Amygdala (tissue), 56 donors: Measurements from ENCODE around the gene MAP3K21.

Source experiments
- DNase-seq, 56 donors: peaks; one replicate each; lab custom pipeline; 2025; lab: John Stamatoyannopoulos, UW

MAP3K21 gene

DNA sequence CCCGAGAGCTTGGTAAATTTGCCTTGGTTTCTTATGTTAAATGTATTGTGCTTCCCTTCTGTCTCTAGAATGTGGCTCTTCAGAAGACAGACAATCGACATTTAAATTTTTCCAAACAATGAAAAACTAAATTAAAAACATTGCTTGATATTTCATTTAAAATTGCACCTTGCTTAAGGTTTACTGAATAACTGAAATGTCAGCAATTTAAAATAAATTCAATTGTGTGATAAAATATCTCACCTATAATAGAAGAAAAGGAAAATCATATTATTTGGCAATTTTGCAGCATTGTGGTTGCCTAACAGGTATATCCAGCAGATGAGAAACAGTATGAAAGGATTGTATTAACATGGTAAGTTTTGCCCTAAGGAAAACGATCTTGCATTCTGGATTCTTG is 56.5 kb downstream of the MAP3K21 start:
- no peak for DNase-seq

DNA sequence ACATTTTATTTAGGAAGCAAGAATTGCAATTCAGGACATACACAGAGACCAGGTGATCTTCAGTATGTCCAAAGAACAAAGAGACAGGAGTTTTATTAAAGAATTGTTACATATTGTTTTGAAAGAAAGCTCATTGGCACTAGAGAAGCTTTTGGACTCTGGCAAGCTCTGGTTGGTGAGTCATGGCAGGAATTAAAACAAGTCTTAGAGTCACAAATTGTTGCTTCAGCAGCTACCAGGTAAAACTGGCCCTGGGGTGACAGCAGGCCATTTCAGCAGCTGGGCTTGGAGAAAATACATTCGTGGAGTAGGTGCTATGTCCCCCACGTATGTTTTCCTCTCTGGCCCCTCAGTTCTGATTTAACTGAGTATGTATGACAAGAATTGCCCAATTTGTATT is 58.8 kb downstream of the MAP3K21 start:
- no peak for DNase-seq

DNA sequence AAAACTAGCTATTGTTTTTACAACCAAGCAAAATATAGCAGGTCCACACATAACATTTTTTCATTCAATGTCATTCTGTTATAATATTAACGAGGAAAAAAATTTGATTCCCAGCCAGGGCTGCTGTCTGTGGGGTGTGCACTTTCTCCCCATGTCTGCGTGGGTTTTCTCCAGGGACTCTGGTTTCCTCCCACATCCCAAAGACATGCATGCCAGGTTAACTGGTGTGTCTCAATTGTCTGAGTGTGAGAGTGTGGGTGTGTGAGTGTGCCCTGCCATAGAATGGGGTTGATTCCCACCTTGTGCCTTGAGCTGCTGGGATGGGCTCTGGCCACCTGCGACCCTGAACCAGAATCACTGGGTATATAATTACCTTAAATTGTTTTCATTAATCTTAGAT is 60.1 kb downstream of the MAP3K21 start:
- DNase-seq, result no peak

DNA sequence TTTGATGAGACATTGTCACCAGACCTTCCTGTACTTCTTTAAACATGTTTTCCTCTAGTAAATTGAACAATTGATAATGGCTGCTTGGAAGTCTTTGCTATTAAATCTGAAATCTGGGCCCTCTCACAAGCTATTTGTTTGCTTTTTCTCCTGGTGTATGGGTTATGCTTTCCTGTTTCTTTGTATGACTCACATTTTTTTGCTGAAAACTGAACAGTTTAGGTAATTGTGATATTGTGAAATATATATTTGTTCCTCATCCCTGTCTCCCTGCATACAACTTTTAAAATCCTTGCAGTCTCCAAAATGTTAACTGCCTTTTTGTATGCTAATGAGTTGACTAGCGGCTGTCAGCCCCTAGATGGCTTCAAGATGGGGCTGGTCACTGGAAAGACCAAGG is 61.6 kb downstream of the MAP3K21 start:
- no peak for DNase-seq

DNA sequence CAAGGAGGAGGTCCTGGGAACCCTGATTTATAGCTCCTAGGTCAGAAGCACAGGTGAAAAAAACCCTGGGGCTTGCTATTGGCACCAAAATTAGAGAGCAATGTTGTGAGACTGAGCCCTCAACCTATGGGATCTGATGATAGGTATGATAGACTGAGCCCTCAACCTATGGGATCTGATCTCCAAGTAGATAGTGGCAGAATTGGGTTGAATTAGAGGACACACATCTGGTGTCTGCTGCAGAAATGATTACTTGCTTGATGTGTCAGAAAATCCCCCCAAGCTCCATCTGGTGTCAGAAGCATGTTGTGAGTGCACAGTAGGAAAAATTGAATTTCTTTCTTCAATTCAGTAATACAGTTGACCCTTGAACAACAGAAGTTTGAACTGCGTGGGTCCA is 62.4 kb downstream of the MAP3K21 start:
- no peak for DNase-seq

DNA sequence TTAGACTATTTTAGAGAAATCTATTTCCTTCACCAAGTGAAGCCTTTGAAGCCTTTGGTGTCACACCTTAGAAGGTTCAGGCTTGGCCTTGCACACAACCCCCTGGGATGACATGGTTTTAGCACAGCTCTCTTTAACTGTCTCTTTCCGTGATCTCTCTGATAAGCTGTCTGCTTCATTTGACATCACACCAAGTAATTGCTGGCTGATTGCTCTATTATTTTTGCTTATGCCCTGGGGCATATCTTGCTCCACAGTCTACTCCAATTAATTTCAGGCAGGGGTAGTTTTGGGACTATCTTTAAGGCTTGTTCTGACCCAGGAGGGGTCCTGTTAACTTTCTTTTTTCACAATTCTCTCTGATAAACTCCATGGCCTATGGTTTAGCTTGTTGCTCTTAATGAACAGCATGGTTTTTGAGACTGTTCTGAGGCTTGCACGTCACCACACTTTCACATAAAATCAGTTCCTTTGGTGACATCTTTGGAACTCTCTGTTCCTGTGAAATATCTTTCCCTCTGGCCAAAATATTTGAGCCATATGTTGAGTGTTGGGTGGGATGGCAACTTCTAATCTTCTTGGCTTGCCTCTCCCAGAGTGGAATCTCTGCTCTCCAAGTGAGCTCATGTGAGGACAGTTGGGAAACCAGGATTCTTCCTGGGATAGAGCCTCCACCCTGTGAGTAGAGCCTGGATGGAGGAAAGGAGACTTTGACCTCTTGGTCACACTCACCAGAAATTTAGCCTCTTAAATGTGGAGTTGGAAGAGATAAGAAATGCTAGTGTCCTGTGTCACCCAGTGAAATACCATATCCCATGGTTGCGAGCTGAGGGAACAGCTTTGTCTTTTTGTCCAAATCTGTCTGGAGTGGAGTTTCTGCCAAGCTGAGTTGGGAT is 63.6 kb downstream of the MAP3K21 start:
- DNase-seq, result no peak

DNA sequence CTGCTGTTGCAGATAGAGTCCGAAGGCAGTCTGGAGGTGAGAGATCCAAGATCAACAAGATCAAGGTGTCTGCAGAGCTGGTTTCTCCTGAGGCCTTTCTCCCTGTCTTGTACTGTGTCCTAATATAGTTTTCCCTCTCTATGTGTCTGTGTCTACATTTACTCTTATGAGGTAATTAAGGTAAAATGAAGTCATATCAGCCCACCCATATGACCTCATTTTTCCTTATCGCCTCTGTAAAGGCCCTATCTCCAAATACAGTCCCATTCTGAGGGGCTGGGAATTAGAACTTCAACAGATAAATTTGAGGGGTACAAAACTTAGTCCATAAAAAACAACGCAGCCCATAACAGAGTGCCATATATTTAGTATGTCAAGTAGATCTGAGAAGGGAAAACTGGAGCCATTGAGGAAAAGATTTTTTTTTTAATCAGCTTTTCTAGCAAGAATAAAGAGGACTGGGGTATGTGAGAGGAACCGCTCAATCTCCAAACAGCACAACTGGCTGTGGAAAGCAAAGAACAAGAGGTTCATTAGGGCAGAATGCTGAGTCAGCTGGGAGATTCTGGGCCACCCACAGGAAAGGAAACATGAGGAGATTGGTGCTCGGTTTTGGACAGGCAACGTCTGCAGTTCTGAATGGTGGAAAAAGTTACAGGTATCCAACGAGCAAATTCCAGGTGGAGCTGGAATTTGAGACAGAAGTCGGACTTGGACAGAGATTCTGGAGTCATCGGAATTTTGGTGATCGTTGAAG is 65.7 kb downstream of the MAP3K21 start:
- DNase-seq, result no peak

DNA sequence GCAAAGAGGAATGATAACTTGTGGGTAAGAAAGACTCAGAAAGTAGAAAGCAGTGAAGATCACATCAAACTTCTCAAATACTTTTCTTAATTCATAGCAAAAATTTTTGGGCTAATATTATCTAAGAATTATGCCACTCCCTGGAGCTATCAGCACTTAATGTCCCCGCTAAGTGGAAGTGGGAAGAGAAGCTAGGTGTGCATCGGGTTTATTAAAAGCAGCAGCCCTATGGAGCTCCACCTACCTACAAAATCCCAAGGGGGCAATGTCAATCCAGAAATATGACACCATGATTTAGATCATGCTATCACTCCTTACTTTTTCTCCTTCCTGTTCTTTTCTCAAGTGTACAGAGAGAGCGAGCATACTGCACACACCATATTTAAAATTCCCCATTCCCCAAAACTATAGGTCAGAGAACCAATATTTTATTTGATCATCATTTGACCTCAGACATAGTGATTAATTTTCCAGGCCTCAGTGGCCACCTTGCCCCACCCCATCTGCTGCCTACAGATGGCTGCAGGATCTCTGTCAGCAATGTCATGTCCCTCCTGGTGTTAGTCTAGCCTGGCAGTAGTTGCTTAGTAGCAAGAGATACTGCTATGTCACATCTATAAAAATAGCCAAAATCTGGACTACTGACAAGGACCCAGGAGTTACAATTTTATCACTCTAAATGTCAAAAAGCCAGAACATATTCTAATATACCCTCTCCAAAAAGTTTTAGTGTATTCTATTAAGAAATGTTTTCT is 66.6 kb downstream of the MAP3K21 start:
- no peak for DNase-seq

DNA sequence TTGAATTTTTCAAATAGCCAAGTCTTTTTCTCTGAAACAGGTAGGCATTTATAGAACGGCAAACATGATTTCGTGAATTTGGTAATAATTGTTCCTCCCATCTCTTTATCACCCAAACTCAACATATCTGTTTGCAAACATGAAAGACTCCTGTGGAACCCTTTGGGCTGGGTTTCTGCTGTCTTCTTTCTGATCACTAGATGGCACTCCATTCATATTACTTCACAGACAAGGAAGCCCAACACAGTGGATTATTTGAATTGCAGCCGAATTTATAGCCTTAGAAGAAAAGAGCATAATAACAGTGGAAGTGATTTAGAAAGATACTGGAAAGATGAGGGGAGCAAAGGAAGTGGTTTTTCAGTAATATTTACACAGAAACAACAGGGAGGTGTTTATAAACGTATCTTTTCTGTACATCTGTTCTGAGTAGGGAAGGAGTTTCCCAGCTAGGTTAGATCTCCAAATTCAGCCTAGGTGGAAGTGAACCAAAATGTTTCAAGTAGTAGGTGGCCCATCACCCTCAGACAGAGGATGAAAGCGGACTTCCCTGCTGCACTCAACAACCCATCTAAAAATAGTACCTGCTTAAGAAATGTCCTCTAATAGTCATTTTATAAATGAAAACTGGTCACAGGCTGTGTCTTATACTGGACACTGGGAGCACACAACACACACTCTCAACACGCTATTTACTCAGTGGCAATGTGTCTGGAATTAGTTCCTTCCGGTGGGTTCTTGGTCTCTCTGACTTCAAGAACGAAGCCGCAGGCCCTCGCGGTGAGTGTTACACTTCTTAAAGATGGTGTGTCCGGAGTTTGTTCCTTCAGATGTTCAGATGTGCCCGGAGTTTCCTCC is 67.6 kb downstream of the MAP3K21 start:
- DNase-seq, result peak in 8 of 56 donors; percentile 1 to 69 (median 11)

DNA sequence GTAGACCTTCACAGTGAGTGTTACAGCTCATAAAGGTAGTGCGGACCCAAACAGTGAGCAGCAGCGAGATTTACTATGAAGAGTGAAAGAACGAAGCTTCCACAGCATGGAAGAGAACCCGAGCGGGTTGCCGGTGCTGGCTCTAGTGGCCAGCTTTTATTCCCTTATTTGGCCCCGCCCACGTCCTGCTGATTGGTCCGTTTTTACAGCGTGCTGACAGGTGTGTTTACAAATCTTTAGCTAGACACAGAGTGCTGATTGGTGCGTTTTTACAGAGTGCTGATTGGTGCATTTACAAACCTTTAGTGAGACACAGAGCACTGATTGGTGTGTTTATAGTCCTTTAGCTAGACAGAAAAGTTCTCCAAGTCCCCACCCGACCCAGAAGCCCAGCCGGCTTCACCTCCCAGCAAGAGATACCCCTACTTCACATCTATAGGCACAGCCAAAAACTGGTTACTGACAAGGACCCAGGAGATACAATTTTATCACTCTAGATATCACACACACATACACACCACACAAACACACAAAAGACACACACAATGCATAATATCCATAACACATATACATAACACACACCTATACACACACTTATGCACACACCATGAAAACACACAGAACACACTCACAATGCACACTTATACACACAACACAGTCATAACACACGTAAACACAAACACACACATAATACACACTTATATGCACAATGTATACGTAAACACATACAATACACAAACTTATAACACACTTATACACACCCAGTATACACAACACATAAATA is 68.5 kb downstream of the MAP3K21 start:
- DNase-seq, result no peak

DNA sequence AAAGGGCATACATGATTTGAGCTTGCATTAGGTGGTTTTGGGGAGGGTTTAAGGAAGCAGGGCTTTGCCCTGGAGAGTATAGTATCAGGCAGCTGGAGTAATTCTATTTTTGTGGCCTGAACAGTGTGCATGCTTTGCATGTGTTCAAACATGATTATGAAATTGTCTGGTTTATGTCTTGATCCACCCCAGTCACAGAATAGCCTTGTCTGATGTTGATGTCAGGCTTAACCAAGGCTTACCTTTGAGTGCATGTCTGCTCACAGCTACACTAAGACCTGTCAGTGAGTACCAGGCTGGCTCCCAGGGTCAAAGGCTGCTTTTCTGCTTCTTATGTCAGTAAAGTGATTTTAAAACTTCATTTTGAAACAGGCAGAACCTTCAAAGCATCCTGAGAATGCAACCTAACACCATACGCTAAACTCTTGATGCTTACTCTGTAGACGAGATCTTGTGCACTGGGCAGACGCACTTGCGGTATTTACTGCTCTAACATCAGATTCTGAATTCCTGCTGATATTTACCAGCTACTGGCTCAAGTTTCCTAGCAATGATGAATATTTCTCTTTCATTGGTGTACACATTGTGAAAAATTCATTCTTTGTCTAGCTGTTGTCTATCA is 78.9 kb downstream of the MAP3K21 start:
- no peak for DNase-seq

DNA sequence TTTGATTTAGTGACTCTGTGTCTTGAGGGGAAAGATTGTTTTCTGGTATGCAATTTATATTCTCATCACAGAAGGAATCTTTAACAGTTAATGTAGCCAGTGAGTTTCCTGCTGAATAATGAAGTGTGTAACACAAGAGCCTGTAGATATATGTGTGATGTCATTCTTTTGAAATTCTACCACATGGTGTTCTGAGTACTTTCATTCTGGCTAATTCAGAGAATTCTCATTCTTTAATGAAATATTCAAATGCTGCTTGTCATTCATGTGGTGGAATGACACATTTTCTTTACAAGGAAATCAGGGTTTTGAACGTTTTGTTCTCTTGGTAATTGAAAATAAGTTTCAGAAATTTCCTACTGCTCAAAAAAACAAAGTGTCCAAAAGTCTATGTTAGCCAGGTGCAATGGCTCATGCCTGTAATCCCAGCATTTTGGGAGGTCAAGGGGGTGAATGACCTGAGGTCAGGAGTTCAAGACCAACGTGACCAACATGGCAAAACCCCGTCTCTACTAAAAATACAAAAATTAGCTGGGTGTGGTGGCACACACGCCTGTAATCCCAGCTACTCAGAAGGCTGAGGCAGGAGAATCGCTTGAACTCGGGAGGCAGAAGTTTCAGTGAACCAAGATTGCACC is 79.6 kb downstream of the MAP3K21 start:
- no peak for DNase-seq

DNA sequence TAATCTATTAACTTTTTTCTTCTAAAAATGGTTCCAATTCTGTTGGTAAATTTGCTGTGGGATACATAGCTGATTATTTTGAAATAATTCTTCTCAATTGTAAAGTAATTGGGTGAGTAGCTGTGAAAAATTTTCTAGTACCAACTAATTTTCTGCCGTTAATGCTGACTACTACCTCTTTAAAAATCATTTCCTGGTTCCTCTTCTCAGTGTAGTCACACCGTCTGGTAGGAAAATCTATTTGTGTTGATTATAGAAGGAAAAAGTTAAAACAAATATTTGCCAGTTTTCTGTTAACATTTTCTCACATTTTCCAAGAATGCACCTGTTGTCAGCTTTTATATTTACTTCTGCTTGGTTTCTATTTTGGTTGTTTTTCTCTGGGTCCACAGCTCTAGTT is 82.0 kb downstream of the MAP3K21 start:
- DNase-seq, result no peak

DNA sequence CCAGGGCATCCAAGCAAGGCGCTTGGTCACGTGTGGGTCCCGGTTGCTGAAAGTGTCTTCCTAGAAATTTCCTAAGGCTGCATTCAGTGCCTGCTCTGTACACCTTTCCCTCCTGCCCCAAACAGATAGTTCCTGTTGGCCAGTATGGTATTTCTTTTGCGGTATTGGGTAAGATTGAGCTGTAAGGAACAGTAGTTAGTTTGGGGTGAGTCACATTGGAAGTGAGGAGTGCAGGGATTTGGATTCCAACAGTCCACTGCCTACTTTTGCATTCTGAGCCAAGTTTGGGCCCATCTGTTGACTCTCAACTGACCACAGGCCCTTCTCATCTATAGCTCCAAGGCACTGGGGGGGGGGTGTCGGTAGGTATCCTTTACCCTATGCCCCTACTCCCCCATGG is 83.4 kb downstream of the MAP3K21 start:
- no peak for DNase-seq

DNA sequence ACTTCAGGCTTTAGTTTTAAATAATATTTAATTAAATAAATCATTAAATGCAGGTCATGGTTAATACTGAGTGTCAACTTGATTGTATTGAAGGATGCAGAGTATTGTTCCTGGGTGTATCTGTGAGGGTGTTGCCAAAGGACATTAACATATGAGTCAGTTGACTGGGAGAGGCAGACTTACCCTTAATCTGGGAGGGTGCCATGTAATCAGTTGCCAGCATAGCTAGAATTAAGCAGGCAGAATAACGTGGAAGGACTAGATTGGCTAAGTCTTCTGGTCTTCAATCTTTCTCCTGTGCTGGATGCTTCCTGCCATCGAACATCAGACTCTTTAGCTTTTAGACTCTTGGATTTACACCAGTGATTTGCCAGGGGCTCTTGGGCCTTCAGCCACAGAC is 85.3 kb downstream of the MAP3K21 start:
- DNase-seq, result no peak

DNA sequence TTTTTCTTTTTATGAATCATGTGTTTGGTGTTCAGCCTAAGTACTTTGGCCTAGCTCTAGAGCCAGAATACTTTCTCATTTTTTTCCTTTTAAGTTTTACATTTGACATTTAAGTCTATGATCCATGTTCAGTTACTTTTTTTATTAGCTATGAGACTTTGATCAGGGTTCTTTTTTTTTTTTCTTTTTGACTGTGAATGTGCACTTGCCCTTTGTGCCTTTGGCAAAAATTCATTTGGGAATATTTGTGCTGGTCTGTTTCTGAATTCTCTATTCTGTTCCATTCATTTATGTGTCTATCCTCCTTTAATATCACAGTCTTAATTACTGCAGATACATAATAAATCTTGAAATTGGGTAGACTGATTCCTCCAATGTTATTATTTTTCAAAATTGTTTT is 93.8 kb downstream of the MAP3K21 start:
- DNase-seq, result no peak

DNA sequence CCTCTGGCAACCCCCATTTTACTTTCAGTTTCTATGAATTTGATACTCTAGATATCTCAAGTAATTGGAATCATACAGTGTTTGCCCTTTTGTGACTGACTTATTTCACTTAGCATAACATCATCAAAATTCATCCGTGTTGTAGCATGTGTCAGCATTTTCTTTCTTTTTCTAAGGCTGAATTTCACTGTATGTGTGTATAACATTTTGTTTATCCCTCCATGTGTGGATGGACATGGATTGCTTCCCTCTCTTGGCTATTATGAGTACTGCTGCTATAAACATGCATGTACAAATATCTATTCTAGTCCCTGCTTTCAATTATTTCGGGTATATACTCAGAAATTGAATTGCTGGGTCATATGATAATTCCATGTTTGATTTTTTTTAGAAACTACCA is 97.3 kb downstream of the MAP3K21 start:
- no peak for DNase-seq

DNA sequence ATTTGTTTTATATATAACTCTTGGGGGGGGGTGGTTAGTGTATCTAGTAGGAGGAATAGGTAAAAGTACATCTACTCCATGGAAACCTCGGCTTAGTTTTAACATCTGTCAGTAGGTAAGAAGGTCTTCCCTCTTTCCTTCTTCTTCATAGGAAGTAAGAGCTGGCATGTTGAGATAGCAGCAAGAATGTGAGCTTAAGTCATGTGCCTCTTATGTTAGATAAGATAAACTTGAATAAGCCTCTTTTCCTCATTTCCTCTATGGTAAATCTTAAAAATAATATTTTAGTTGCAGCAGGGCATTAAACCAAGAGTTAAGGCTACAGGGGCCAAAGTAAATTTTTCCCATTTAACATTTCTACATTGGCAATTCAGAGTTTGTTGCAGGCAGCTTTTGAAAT is 100.4 kb downstream of the MAP3K21 start:
- no peak for DNase-seq
